ENCODE data around the gene C4orf54. TPM values are rescaled to one million over a fixed set of nuclear protein-coding genes. Genes with fewer than 3 reads are reported as not detected.

C4orf54 gene
- total RNA-seq, 1 experiment from 2014 or later = not detected

- H3K9me3 Mint-ChIP-seq = no peaks in the 10 kb centered on the region; a peak in 2 of 5 replicates
- H3T11ph ChIP-seq (ENCODE audit: low read length) = no peak overlapping the region
- peaks cover 3% of the 10 kb centered on the region; the same call in 1 of the 2 replicates for H3K27me3 ChIP-seq (ENCODE audit: insufficient read depth, low read length)
- no peak overlapping the region for H2BK12ac ChIP-seq (ENCODE audit: insufficient read length, low read depth, low read length)
- H3K79me2 ChIP-seq (ENCODE audit: insufficient read depth, low read length) = no peaks in the 10 kb centered on the region
- H4K20me1 ChIP-seq (ENCODE audit: control insufficient read depth, insufficient read depth, insufficient read length) = no peaks in the 10 kb centered on the region
- no peaks in the 10 kb centered on the region for H3K79me1 ChIP-seq (ENCODE audit: insufficient read depth, low read depth, low read length, poor library complexity, severe bottlenecking)
- H3K56ac ChIP-seq (ENCODE audit: insufficient read length, low read depth, low read length) = no peak overlapping the region
- H3K27me3 Mint-ChIP-seq (ENCODE audit: low read depth) = peaks cover 74% of the 10 kb centered on the region
- no peak overlapping the region for H3K4me2 ChIP-seq (ENCODE audit: insufficient read depth, insufficient read length, low read length)
- no peaks in the 10 kb centered on the region for H3K36me3 Mint-ChIP-seq (ENCODE audit: insufficient read depth in 1 of 3, low read depth in 3 of 3)
- H3K23ac ChIP-seq (ENCODE audit: insufficient read length, low read depth, low read length) = no peak overlapping the region
- peaks cover 32 to 50% of the 10 kb centered on the region in 2 experiments for H3K4me1 Mint-ChIP-seq
- TF ChIP-seq CTCF (conservative IDR thresholded peaks at IDR 0.05) = no peak
- H3K27ac ChIP-seq (ENCODE audit: insufficient read length, low read depth, low read length) = no peak overlapping the region
- H2BK120ac ChIP-seq (ENCODE audit: low read depth, low read length, poor library complexity, severe bottlenecking) = no peak overlapping the region
- H3K4me3 Mint-ChIP-seq = no peak overlapping the region; a peak in 1 of 5 replicates
- no peak overlapping the region for H3K18ac ChIP-seq (ENCODE audit: insufficient read length, low read depth, low read length)
- no peak overlapping the region for H2BK20ac ChIP-seq (ENCODE audit: low read depth, low read length, poor library complexity, severe bottlenecking)
- no peak overlapping the region for H4K91ac ChIP-seq (ENCODE audit: insufficient read length, low read depth, low read length)
- H3K9me3 ChIP-seq (ENCODE audit: control insufficient read depth, low read depth, low read length) = no peaks in the 10 kb centered on the region
- no peaks in the 10 kb centered on the region for H3K23me2 ChIP-seq (ENCODE audit: insufficient read length, low read depth, low read length, poor library complexity, severe bottlenecking)
- H2AFZ ChIP-seq (ENCODE audit: low read length) = no peak overlapping the region
- no peak for DNase-seq
- no peak overlapping the region for H3K9ac ChIP-seq (ENCODE audit: extremely low read depth, insufficient read length, low read length)
- H2BK15ac ChIP-seq (ENCODE audit: low read depth, low read length) = no peak overlapping the region
- H3K14ac ChIP-seq (ENCODE audit: insufficient read depth, low read length) = no peak overlapping the region
- H3K4me1 ChIP-seq (ENCODE audit: insufficient read depth, low read length) = peaks cover 9% of the 10 kb centered on the region; the same call in 1 of the 2 replicates
- no peak overlapping the region for H3K27ac Mint-ChIP-seq
- H3K4ac ChIP-seq (ENCODE audit: low read depth, low read length) = no peak overlapping the region
- no peak overlapping the region for H4K5ac ChIP-seq (ENCODE audit: insufficient read length, low read depth, low read length)
- no peak overlapping the region for H2BK5ac ChIP-seq (ENCODE audit: insufficient read length, low read length)
- no peak overlapping the region for H4K8ac ChIP-seq (replicated peaks; ENCODE audit: insufficient read length, low read depth, low read length)
- H2AK5ac ChIP-seq (ENCODE audit: insufficient read length, low read length) = no peak overlapping the region
Measured at GRCh38 chr4:99645638-99646037, 12.0 kb downstream of the C4orf54 start.

Measured in H9 (cell line).